SK-N-SH (cell line): Measurements from ENCODE around the gene OR2B2. TPM values are rescaled to one million over a fixed set of nuclear protein-coding genes. Genes with fewer than 3 reads are reported as not detected.

Experiments
- CTCF ChIA-PET: fragments of 300-600, 350-600 bp; formaldehyde crosslinking; extraction: SDS; loops from one replicate; lab custom pipeline; 2021; lab: Yijun Ruan, JAX
- POLR2A ChIA-PET: fragments of 350-600 bp; sonication (Branson Sonifier 250); formaldehyde crosslinking; extraction: SDS; loops from one replicate; lab custom pipeline; 2020; ENCODE audit warnings: antibody characterized with exemption, inconsistent platforms; lab: Yijun Ruan, JAX
- DNase-seq: peaks from one replicate; pipeline ENCODE4 v3.0.0; 2012
- H2AFZ ChIP-seq: fragments of 200-600 bp; sonication (generic); 2 replicates; pipeline ENCODE4 v1.8.1; 2016; ENCODE audit warnings: antibody characterized with exemption, mild to moderate bottlenecking, low read depth
- H3F3A ChIP-seq: fragments of 200-600 bp; sonication (generic); replicated peaks from 2 replicates; pipeline ENCODE3; 2016; ENCODE audit warnings: antibody characterized with exemption, mild to moderate bottlenecking; ENCODE audit not compliant: insufficient read depth
- H3K27ac ChIP-seq, 2 experiments: fragments of 200-500 bp in 1 of 2; fragments of 200-600 bp in 1 of 2; sonication (Bioruptor generic) in 1 of 2; sonication (generic), shearing (Covaris generic) in 1 of 2; 2 replicates each; pipeline versions ENCODE4 v1.5.1 to v1.6.1; 2014 to 2016; ENCODE audit warnings: low read depth in 2 of 2, inconsistent platforms in 1 of 2, low read length in 1 of 2, mild to moderate bottlenecking in 1 of 2, mixed read lengths in 1 of 2
- H3K27me3 ChIP-seq: fragments of 200-600 bp; sonication (generic), shearing (Covaris generic); 2 replicates; pipeline ENCODE4 v1.6.1; 2016; ENCODE audit warnings: mixed run types; ENCODE audit not compliant: insufficient read depth
- H3K36me3 ChIP-seq, 2 experiments: fragments of 200-500 bp in 1 of 2; fragments of 200-600 bp in 1 of 2; sonication (Bioruptor generic) in 1 of 2; sonication (generic) in 1 of 2; replicated peaks in 1 of 2; 2 replicates each; pipeline versions ENCODE3 to v1.5.1; 2014 to 2016; ENCODE audit warnings: low read length in 1 of 2, mild to moderate bottlenecking in 1 of 2; ENCODE audit not compliant: insufficient read depth in 2 of 2, control insufficient read depth in 1 of 2
- H3K4me1 ChIP-seq, 2 experiments: fragments of 200-500 bp in 1 of 2; fragments of 200-600 bp in 1 of 2; sonication (Bioruptor generic) in 1 of 2; sonication (generic), shearing (Covaris generic) in 1 of 2; 2 replicates each; pipeline versions ENCODE4 v1.5.1 to v1.6.1; 2014 to 2016; ENCODE audit warnings: low read depth in 1 of 2, low read length in 1 of 2, mixed run types in 1 of 2; ENCODE audit not compliant: insufficient read depth in 2 of 2, control insufficient read depth in 1 of 2
- H3K4me2 ChIP-seq: fragments of 200-600 bp; sonication (generic), shearing (Covaris generic); 2 replicates; pipeline ENCODE4 v1.6.1; 2017; ENCODE audit warnings: mixed run types
- H3K4me3 ChIP-seq, 2 experiments: fragments of 200-500 bp in 1 of 2; fragments of 200-600 bp in 1 of 2; sonication (Bioruptor generic) in 1 of 2; sonication (generic), shearing (Covaris generic) in 1 of 2; 2 replicates each; pipeline versions ENCODE4 v1.5.1 to v1.8.1; 2014 to 2016; ENCODE audit warnings: low read depth in 2 of 2, inconsistent platforms in 1 of 2, low read length in 1 of 2, mild to moderate bottlenecking in 1 of 2, mixed read lengths in 1 of 2, moderate library complexity in 1 of 2
- H3K79me2 ChIP-seq: fragments of 200-600 bp; sonication (generic); 2 replicates; pipeline ENCODE4 v1.8.1; 2017; ENCODE audit warnings: mild to moderate bottlenecking; ENCODE audit not compliant: insufficient read depth
- H3K9ac ChIP-seq: fragments of 200-600 bp; sonication (generic); 2 replicates; pipeline ENCODE4 v1.6.1; 2017; ENCODE audit warnings: mixed run types
- H3K9me2 ChIP-seq: fragments of 200-600 bp; sonication (generic); 2 replicates; pipeline ENCODE4 v1.6.1; 2017; ENCODE audit warnings: mixed run types
- H3K9me3 ChIP-seq: fragments of 200-600 bp; sonication (generic); 2 replicates; pipeline ENCODE4 v1.6.1; 2017; ENCODE audit warnings: mixed run types, mild to moderate bottlenecking, moderate library complexity
- H4K20me1 ChIP-seq: fragments of 200-600 bp; sonication (generic); 2 replicates; pipeline ENCODE4 v1.6.1; 2017; ENCODE audit warnings: mild to moderate bottlenecking, mixed run types; ENCODE audit not compliant: insufficient read depth
- CHD2 ChIP-seq: fragments of 150-350 bp; IDR thresholded peaks from 2 replicates; pipeline ENCODE4 v1.6.1; 2018; ENCODE audit warnings: low read length; ENCODE audit not compliant: partially characterized antibody
- EP300 ChIP-seq, 2 experiments: IDR thresholded peaks; 2 replicates each; pipeline versions ENCODE4 v1.4.0 to v1.6.1; 2012; ENCODE audit warnings: borderline replicate concordance in 1 of 2, low read depth in 1 of 2, low read length in 1 of 2
- FOSL2 ChIP-seq: IDR thresholded peaks from 2 replicates; pipeline ENCODE4 v1.4.0; 2012; ENCODE audit warnings: low read depth, mild to moderate bottlenecking, moderate library complexity, borderline replicate concordance
- FOXM1 ChIP-seq: IDR thresholded peaks from 2 replicates; pipeline ENCODE4 v1.4.0; 2012; ENCODE audit warnings: low read depth, mild to moderate bottlenecking
- GABPA ChIP-seq: IDR thresholded peaks from 2 replicates; pipeline ENCODE4 v1.4.0; 2012; ENCODE audit warnings: low read depth, mild to moderate bottlenecking
- IRF3 ChIP-seq: fragments of 150-350 bp; IDR thresholded peaks from 2 replicates; pipeline ENCODE4 v1.6.1; 2016; ENCODE audit warnings: mild to moderate bottlenecking, low read depth, low read length
- JUND ChIP-seq: IDR thresholded peaks from 2 replicates; pipeline ENCODE4 v1.4.0; 2012
- MXI1 ChIP-seq: IDR thresholded peaks from 2 replicates; pipeline ENCODE4 v1.6.1; 2012; ENCODE audit warnings: mild to moderate bottlenecking, low read depth, low read length, improper control_type of control experiment
- NFIC ChIP-seq: IDR thresholded peaks from 2 replicates; pipeline ENCODE4 v1.4.0; 2012; ENCODE audit warnings: borderline replicate concordance
- NRF1 ChIP-seq: IDR thresholded peaks from 2 replicates; pipeline ENCODE4 v1.6.1; 2012; ENCODE audit warnings: low read depth, mild to moderate bottlenecking, low read length
- POLR2AphosphoS5 ChIP-seq: IDR thresholded peaks from 2 replicates; pipeline ENCODE4 v1.6.1; 2012; ENCODE audit warnings: low read depth, low read length
- REST ChIP-seq: IDR thresholded peaks from 2 replicates; pipeline ENCODE4 v1.6.1; 2012; ENCODE audit warnings: mild to moderate bottlenecking, low read depth, low read length, moderate library complexity
- SMC3 ChIP-seq: IDR thresholded peaks from 2 replicates; pipeline ENCODE4 v1.6.1; 2012; ENCODE audit warnings: low read depth, low read length, improper control_type of control experiment
- TAF1 ChIP-seq: IDR thresholded peaks from 2 replicates; pipeline ENCODE4 v1.6.1; 2012; ENCODE audit warnings: low read depth, mild to moderate bottlenecking, low read length, moderate library complexity, borderline replicate concordance
- TCF12 ChIP-seq: IDR thresholded peaks from 2 replicates; pipeline ENCODE4 v1.4.0; 2012
- TEAD4 ChIP-seq: IDR thresholded peaks from 2 replicates; pipeline ENCODE4 v1.4.0; 2012; ENCODE audit warnings: mild to moderate bottlenecking, borderline replicate concordance; ENCODE audit not compliant: insufficient read depth
- whole genome bisulfite sequencing: methylation state at CpG from one replicate; pipeline ENCODE4 v1.1.6; 2017; ENCODE audit warnings: low lambda C conversion rate; 5-methylcytosine and 5-hydroxymethylcytosine counted together
- polyA plus RNA-seq, 3 experiments: library from polyadenylated mRNA; depleted of rRNA; stranded (reverse); fragments of >200 nt; gene quantifications; 2 replicates each; pipeline ENCODE4 v1.2.3, GENCODE V29; 2012

The OR2B2 gene
- polyA plus RNA-seq, 1 of the 3 experiments (the other 2 are of a cell fraction), result not detected

GRCh38 chr6:27922949-27923348 is 10.8 kb upstream of the OR2B2 start:
- Histone ChIP-seq H3K4me1 (no peaks in the 10 kb centered on the region), H3K36me3 (no peaks in the 10 kb centered on the region), H3K4me2 (no peak overlapping the region), H2AFZ (no peak overlapping the region), H4K20me1 (no peaks in the 10 kb centered on the region), H3K9ac (no peak overlapping the region), H3K4me3 (no peak overlapping the region), H3F3A (no peaks in the 10 kb centered on the region), H3K9me3 (no peaks in the 10 kb centered on the region; the same call in 1 of the 2 replicates), H3K27ac (no peak overlapping the region), H3K79me2 (no peaks in the 10 kb centered on the region), H3K27me3 (no peaks in the 10 kb centered on the region), H3K9me2 (no peaks in the 10 kb centered on the region)
- DNase-seq, result no peak
- ChIA-PET CTCF (no interaction called here), POLR2A (no interaction called here)
- TF ChIP-seq NFIC, result no peak
- no peak for TF ChIP-seq FOXM1
- no peak for TF ChIP-seq JUND
- no peak for TF ChIP-seq MXI1
- no peak for TF ChIP-seq TEAD4

- DNase-seq, result no peak
- Histone ChIP-seq H3K36me3 (no peaks in the 10 kb centered on the region), H3K9me3 (no peaks in the 10 kb centered on the region), H2AFZ (no peak overlapping the region), H3K27me3 (no peaks in the 10 kb centered on the region), H3K79me2 (no peaks in the 10 kb centered on the region), H3K4me1 (no peaks in the 10 kb centered on the region), H3K4me2 (no peak overlapping the region), H3K27ac (no peak overlapping the region), H3K9me2 (no peaks in the 10 kb centered on the region), H3K9ac (no peak overlapping the region), H3K4me3 (no peak overlapping the region), H3F3A (peaks cover 10% of the 10 kb centered on the region), H4K20me1 (no peaks in the 10 kb centered on the region)
- CTCF ChIA-PET, result no interaction called here
- 29% methylated on average over 1 of the region's 1 CpG for WGBS
- POLR2A ChIA-PET, result no interaction called here
- TF ChIP-seq IRF3 (no peak), TCF12 (no peak), REST (no peak), EP300 (IDR thresholded peaks at IDR 0.05; ENCODE audit: borderline replicate concordance in 1 of 2, low read depth in 1 of 2, low read length in 1 of 2) (no peak), POLR2AphosphoS5 (no peak), NFIC (no peak), TEAD4 (no peak), FOSL2 (no peak), GABPA (no peak), TAF1 (no peak), CHD2 (no peak), NRF1 (no peak), SMC3 (no peak)
Measured at GRCh38 chr6:27908017-27908416, 4.2 kb downstream of the OR2B2 start.
